NCI-H2171 treated with DMSO at 0.1 percent for 48 hours (cell line): ENCODE measurements around the gene PLA2G4C.
"Not testable (repeated sequence)": the region's sequence is repeated elsewhere in the genome, so short reads cannot be mapped to it uniquely, and the experiment has no call there.

Experiments used
- DNase-seq: peaks from one replicate; lab custom pipeline; 2025; lab: John Stamatoyannopoulos, UW

Gene PLA2G4C

GRCh38 chr19:48111280-48111679, 663 bp upstream of the PLA2G4C start:
- DNase-seq = peak; percentile 88

- DNase-seq = no peak
These were observed 1.4 kb downstream of the PLA2G4C start for GRCh38 chr19:48108997-48109782.

GRCh38 chr19:48103922-48104321, 6.7 kb downstream of the PLA2G4C start:
- no peak for DNase-seq

GRCh38 chr19:48102870-48103751, 7.5 kb downstream of the PLA2G4C start:
- peak; percentile 35 for DNase-seq

GRCh38 chr19:48095612-48096175, 14.9 kb downstream of the PLA2G4C start:
- DNase-seq = no peak

GRCh38 chr19:48094855-48095203, 15.8 kb downstream of the PLA2G4C start:
- DNase-seq = no peak

- no peak for DNase-seq
These were observed 16.3 kb downstream of the PLA2G4C start for GRCh38 chr19:48094129-48094854.

- DNase-seq = not testable (repeated sequence)
These were observed 19.4 kb downstream of the PLA2G4C start for GRCh38 chr19:48091111-48091718.

GRCh38 chr19:48090281-48090802, 20.3 kb downstream of the PLA2G4C start:
- DNase-seq = no peak

- DNase-seq = not testable (repeated sequence)
These were observed 21.6 kb downstream of the PLA2G4C start for GRCh38 chr19:48088991-48089390.

- no peak for DNase-seq
These were observed 24.4 kb downstream of the PLA2G4C start for GRCh38 chr19:48085904-48086864.

- DNase-seq = no peak
These were observed 25.5 kb downstream of the PLA2G4C start for GRCh38 chr19:48085076-48085475.

GRCh38 chr19:48081106-48081505, 29.5 kb downstream of the PLA2G4C start:
- no peak for DNase-seq

- not testable (repeated sequence) for DNase-seq
These were observed 40.3 kb downstream of the PLA2G4C start for GRCh38 chr19:48070177-48070769.

GRCh38 chr19:48069435-48069834, 41.2 kb downstream of the PLA2G4C start:
- DNase-seq = no peak

GRCh38 chr19:48064509-48064908, 46.1 kb downstream of the PLA2G4C start:
- no peak for DNase-seq

GRCh38 chr19:48061401-48062344, 48.9 kb downstream of the PLA2G4C start:
- DNase-seq = no peak

GRCh38 chr19:48060381-48060780, 50.2 kb downstream of the PLA2G4C start:
- no peak for DNase-seq

GRCh38 chr19:48059331-48059730, 51.3 kb downstream of the PLA2G4C start:
- DNase-seq = no peak
